ENCODE measurements around the gene BTBD9. TPM values are rescaled to one million over a fixed set of nuclear protein-coding genes. Genes with fewer than 3 reads are reported as not detected.
"Not testable (repeated sequence)": the region's sequence is repeated elsewhere in the genome, so short reads cannot be mapped to it uniquely, and the experiment has no call there.

The BTBD9 gene
- polyA plus RNA-seq, 1 donor, result 7.7 TPM

DNA sequence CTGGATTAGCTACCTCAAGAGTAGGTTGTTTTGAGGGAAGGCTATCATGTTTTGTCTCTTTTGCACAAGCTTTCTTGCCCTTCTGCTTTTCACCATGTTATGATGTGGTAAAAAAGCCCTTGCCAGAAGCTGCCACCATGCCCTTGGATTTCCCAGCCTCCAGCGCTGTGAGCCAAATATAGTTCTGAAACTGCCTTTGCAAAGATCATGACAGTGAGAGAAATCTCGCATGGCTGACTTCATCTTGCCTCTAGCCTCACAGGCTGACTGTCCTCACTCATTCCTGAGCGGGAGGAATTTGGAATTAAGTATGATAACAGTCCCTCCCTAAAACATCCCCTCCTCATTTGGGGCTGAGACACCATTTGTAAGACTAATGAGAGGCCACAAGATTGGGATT is 207.7 kb downstream of the BTBD9 start:
- DNase-seq (ENCODE audit: low read depth), result no peak

DNA sequence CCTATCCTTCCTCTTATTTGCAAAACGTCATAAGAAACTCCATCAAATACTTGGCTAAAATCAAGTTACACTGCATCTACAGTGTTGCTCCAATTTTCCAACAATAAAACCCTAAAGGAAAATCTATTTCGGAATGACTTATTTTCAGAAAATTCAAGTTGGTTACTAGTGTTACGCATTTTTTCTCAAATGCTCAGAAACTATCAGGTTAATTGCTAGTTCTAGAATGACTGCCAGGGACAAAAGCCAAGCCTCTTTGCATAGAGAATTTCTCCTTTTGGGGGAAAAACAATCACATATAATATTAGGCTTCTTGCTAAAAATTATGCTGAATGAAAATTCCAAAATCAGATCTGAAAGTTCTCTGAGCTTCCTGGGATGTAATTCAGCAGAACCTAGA is 210.2 kb downstream of the BTBD9 start:
- DNase-seq (ENCODE audit: low read depth), result no peak

DNA sequence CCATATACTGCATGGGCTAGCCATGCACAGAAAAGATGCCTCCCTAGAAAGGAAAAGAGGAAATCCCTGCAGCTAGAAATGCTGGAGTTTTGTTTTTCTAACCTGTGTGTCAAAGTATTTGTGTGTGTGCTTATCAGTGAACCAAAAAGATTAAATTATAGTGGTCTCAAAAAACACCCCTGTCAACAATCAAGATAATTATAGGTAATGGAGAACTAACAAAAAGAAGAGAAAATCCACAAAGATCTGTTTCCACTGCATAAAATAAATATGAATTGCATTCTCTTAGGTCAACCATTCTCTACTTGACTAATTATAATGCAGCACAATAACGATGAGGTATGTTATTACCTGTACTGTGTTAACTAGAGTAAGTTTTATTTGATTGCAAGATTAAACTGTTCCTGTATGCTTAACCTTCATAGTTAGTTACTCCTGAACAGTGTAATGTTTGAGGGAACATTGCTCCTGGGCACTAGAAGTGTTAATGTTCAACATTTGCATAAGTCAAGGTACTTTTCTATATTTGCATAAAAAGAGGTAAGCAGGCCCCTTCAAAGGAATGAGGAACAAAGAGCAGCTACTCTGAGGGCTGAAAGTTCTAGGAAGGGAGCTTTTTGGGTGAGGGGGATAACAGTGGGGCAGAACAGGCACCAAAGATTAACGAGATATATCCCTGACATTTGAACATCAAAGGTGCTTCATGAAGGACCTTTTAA is 212.1 kb downstream of the BTBD9 start:
- no peak for DNase-seq (ENCODE audit: low read depth)

DNA sequence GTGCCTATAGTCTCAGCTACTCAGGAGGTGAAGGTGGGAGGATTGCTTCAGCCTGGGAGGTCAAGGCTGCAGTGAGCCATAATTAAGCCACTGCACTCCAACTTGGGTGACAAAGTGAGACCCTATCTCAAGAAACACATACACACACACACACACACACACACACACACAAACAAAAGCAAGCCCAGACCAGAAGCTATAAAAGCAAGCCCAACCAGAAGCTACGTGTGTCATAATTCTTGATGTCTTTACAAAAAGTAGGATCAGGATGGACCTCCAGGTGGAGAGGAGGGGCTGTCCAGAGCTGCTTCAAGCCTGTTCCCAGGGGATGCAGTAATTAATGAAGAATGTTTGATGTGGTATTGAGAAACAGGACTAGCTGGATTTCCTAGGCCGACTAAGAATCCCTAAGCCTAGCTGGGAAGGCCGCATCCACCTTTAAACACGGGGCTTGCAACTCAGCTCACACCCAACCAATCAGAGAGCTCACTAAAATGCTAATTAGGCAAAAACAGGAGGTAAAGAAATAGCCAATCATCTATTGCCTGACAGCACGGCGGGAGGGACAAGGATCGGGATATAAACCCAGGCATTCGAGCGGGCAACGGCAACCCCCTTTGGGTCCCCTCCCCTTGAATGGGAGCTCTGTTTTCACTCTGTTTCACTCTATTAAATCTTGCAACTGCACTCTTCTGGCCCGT is 213.8 kb downstream of the BTBD9 start:
- DNase-seq (ENCODE audit: low read depth), result not testable (repeated sequence)

DNA sequence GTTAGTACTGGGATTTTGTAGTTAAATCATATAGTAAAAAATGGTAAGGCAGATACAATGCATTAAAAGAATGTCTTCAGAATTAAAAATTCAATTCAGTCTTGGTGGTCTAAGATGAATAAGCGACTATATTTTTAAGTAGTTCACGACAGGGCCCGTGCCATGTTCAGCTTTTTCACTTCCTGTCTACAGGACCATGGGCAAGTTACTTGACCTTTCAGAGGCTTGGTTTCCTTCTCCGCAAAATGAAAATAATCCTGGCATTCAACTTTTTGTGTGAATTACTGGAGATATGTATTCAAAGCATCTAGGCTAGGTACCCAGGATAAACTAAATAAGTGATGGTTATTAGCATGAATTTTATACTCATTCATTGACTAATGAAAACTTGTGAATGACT is 216.0 kb downstream of the BTBD9 start:
- DNase-seq (ENCODE audit: low read depth), result no peak

DNA sequence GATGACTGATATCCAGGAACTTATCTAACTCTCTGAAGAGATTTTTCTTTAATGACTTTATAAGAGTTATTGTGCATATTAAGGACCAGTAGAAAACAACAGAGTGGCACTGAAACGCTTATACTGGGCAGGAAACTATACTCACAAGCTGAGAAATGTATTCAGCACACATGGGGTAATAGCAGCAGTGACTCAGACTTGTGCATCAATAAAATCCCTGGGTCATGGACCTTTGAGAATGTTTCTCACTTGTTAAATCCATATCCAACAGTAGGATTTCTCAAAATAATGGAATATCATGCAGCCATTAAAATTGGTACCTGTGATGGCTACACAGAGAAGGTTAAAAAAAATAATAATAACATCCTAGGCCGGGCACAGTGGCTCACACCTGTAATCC is 219.5 kb downstream of the BTBD9 start:
- DNase-seq (ENCODE audit: low read depth), result no peak

DNA sequence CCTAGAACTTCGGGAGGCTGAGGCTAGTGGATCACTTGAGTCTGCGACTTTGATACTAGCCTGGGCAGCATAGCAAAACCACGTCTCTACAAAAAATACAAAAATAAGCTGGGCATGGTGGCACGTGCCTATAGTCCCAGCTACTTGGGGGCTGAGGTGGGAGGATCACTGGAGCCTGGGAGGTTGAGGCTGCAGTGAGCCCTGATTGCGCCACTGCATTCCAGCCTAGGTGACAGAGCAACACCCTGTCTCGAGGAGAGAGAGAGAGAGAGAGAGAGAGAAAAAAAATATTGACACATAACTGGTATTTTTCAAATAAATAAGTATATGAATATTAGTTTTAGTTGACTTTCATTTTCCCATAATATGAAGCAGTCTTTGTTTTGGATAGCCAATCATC is 222.2 kb downstream of the BTBD9 start:
- no peak for DNase-seq (ENCODE audit: low read depth)

DNA sequence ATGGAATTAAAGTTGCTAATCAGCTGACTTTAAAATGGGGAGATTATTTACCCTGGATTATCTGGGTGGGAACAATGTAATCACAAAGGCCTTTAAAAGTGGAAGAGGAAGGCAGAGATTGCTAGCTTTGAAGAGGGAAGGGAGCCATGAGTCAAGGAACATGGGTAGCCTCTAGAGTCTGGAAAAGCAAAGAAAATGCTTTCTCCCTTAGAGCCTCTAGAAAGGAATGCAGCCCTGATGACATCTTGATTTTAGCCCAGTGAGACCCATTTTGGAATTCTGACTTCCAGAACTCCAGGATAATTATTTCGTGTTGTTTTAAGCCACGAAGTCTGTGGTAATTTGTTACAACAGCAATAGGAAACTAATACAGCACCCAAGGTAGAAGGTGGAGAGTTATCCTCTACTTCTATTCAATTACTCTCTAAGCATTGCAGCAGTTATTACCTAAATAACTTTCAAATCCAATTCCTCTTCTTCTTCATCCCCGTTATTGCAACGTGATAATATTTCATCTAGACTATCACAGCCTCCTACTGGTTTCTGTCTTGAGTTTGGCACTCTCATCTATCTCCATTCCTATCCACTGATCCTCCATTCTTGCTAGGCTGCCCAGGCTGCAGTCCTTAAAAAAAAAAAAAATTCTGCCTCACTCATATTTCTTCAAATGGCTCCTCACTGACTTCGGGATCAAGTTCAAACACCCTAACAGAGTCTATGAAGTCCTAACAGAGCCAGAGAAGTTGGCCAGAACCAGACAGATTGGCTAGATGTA is 224.3 kb downstream of the BTBD9 start:
- DNase-seq (ENCODE audit: low read depth), result no peak

DNA sequence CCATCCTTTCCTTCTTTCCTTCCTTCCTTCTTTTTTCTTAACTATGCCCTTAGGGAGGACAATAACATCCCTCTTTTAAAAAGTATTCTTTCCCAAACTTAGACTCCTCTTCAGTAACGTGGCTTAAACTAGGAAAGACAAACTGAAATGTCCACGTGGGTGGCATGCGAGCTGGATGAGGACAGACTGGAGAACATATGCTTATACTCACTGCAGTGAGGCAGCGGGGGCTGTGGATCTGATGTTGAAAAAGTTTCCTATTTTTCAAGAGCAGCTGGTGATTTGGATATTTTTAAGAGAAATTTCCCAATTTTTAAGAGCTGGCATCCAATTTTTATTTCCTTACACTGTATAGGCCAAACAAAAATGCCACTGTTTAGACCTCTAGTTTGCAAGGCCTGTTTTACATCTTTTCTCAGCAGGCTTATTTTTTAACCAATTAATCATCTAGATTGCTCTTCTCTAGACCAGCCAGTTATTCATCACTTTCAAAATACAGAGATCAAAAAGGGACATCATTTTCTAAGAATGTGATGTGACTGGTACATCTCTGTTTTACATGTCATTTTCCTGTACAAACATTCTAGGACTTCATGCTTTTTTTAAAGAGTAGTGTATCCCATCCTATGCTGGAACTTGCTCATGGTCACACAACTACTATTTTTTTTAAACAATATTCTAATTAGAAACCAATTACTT is 226.5 kb downstream of the BTBD9 start:
- DNase-seq (ENCODE audit: low read depth), result no peak

DNA sequence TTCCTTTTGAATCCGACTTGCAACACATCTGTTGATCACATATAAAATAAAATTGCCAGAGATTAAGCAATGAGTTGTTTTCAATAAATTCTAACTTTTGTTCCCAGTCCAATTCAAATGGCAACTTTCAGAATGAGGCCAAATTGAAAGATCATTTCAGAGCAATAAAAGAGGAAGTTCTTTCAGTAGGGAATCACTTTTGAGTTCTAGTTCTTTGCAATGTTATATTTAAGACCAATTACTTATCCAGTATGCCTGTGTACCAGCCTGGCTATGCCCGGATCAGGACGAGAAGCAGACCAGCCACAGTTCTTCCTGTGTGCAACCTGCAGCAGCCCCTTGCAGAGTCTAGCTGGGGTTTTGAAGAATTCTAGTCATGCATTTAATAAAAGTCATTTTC is 232.5 kb downstream of the BTBD9 start:
- no peak for DNase-seq (ENCODE audit: low read depth)

DNA sequence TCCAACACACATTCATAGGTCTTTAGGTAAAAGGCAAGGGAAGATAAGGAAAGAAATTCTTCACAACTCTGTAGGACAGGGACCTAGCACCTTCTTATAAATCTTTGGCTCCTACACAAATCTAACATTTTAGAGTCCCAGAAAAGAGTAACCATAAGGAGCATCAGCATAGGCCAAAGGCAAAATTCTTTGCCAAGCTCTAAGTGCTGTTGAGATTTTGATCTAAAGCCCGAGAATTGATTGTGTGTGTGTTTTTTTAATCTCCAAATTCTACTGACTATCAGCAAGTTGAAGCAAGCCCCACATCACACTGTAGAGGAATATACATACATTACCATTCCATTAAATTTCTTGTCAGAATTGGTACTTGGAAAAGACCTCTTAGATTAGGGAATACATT is 233.6 kb downstream of the BTBD9 start:
- no peak for DNase-seq (ENCODE audit: low read depth)

DNA sequence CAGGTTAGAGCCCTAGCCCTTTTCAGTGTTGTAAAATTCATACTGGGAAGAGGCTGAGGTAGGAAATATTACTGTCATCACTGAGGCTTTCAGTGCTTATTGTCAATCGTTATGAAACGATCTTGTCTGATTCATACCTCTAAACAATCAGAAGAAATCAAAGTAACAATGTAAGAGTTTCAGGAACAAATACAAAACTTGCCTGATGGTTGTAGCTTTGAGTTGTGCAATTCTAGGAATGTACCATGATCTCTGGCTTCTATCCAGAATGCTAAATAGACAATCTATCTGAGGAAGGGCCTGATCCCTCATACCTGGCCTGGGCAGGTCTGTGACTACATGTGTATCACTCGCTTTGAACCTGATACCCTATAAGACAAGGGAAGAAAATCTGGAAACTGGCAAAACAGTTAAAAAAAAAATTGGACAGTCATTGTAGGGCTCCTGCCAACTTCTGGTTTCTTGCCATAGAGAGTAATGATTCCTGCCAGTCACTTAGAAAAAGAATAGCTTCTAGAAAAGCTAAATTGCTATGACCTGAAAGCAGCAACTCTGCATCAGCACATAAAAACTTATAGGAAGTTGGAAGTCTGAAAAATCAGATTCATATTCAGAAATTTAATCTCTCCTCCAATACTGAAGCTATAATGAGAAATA is 234.7 kb downstream of the BTBD9 start:
- no peak for DNase-seq (ENCODE audit: low read depth)

DNA sequence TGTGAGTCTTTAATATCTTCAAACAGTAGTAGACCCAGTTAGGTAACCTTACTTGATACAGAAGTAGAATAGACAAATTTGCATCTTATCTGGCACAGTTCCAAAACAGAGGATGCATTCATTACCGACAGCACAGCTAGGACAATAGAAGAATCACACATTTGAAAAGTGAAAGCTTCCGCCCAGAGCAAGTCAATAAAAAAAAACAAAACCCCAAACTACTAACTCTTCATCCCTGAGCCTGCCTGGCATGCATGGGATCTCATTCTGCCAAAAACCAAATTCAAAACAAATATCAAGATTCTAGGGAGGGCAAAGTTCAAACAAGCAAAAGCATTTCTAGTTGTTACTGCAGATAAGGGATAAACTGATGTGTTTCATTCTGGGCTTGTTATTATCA is 235.4 kb downstream of the BTBD9 start:
- no peak for DNase-seq (ENCODE audit: low read depth)

DNA sequence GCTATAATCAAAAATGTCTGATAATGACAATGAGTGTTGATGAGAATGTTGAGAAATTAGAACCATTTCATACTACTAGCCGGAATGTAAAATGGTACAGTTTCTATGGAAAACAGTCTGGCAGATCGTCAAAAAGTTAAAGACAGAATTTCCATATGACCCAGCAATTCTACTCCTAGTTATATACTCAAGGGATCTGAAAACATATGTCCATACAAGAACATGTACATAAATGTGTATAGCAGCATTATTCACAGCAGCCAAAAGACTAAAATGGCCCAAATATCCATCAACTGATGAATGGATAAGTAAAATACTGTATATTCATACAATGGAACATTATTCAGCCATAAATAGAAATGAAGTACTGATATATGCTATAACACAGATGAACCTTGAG is 236.2 kb downstream of the BTBD9 start:
- no peak for DNase-seq (ENCODE audit: low read depth)

DNA sequence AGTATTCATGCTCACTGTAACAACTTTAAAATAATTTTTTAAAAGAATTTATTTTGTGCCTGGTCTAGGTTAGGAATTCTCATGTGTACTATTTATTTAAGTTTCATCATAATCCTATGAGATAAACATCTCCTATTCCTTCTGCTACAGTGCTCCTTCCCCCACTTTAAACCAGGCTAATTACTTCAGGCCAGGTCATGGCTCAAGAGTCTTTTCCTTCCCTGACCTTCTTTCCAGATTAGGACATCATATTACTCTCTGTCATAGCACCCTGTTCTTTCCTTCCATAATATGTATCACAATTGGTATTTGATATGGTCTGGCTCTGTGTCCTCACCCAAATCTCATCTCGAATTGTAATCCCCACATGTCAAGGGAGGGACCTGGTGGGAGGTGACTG is 239.0 kb downstream of the BTBD9 start:
- no peak for DNase-seq (ENCODE audit: low read depth)

DNA sequence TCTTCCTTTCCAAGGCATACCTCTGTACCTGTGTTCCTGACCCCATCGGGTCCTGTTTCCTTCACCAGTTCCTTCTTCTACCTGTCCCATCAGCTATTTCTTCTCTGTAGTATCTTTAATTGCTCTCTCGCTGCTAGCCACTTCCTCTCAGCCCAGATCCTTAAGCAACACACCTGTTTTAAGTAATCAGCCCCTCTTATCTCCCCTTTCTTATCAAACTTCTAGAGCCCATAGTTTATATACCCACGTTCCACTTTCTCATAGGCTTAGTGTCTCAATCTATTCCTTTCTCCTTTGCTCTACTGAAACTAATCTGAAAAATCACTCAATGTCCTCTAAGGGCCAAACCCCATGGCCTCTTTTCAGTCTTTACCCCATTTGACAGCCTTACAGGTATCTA is 239.6 kb downstream of the BTBD9 start:
- no peak for DNase-seq (ENCODE audit: low read depth)

DNA sequence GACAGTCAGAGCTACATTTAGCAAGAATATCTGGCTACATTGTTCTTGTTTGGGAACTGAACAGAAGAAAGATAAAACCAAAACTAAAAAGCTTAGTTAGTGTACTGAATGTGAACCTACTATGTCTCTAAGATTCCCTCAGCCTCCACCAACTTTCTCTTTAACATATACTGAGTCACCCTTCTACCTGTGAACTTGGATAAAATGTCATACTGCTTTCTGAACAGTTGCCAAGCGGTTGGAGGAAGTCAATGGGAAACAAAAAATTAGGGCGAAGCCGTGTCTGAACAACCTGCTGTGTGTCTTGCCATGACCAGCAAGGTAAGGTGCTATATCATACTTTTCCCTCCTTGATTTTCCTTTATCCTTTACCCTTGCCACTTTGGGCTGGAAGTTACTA is 243.5 kb downstream of the BTBD9 start:
- no peak for DNase-seq (ENCODE audit: low read depth)

DNA sequence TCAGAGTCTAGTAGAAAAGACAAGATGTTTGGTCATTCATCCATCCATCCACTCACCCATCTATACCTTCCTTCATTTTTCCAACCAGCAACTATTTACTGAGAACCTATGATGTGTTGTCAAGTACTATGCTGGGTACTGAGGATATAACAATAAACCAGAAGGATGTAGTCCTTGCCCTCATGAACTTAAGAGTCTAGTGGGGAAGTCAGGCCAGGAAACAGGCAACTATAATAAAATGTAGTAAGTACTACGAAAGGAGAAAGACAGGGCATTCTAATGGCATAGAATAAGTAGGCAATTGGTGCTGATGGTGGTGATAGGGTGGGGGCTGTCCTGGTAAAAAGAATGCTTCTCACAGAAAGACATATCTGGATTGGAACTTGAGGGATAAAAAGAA is 245.7 kb downstream of the BTBD9 start:
- DNase-seq (ENCODE audit: low read depth), result no peak

DNA sequence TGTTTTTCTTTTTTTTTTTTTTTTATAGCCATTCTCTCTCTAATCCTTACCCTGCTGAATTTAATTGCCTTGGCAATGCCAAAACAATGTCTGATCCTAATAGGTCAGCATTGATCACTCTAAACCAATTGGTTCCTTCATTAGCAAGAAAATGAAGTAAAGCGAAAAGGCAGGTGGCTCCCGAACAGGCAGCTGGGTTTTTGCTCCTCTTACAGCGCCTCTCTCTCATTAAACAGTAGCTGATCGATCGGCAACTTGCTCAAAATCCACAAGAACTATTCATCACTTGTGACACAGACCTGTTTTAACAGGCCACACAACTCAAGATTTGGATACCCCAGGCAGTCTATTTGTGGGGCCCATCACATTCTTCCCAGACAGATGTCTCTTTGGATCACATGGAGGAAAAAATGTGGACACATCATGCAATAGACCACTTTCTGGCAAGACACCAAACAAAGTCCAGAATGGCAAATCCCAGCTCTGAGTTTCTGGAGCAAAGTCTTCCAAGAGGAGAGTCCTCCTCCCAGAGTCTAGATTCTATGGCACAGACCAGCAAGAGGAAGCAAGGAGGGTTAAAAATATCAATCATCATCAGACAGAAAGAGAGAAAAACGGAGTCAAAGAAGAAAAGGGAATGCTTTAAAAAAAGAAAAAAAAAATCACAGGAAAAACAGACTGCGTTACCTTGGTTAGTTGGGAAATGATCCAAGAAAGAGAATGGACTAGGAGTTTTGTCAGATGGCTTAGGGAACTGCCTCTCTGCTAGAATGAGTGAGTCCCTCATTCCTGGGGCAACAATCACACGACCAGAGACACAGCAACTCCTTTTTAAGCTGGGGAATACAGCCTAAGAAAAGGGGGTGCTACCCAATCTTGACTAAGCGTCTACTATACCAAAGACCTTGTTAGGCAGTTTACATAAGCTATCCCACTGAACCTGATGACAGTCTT is 247.8 kb downstream of the BTBD9 start:
- DNase-seq (ENCODE audit: low read depth), result no peak

DNA sequence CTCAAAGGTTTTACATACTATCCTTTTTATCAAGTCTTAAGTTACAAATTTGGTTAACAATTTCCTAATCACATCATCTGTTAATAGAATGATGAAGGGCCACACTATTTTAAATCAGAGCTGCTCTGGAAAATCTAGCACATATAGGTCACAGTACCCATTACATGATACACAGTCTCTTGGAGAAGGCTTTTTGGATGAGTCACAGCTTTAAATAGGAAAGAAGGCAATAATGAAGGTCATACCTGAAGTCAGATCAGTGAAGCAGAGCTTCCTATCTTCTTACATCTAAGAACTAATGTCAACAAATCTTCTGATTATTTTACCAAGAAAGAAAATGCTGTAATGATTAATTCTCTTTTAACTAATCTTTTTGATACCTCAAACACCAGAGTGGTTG is 248.5 kb downstream of the BTBD9 start:
- DNase-seq (ENCODE audit: low read depth), result no peak

DNA sequence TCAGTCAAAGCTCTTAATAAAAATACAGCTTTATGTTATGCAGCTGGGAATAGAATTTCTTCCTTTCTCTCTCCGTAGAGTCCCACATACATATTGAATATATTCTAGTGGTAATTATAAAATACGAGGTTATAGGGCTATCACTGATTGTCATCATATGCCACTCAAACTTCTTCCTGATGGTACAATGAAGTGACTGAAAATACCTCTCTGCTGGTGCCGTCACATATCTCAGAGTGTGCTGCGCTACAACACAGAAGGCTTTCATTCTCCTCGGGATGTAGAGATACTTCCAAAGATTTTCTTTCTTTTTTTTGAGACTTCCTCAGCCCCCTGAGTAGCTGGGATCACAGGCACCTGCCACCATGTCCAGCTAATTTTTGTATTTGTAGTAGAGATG is 249.9 kb downstream of the BTBD9 start:
- no peak for DNase-seq (ENCODE audit: low read depth)
